RPMI7951 (cell line): Measurements from ENCODE around the gene LARGE1. TPM values are rescaled to one million over a fixed set of nuclear protein-coding genes. Genes with fewer than 3 reads are reported as not detected.

Source experiments
- DNase-seq: peaks from one replicate; pipeline ENCODE4 v3.0.0-alpha.2; 2012; ENCODE audit warnings: low read depth
- total RNA-seq: library from RNA; depleted of rRNA; stranded (reverse); fragments of >200 nt; shearing (Covaris generic); gene quantifications from 2 replicates; pipeline ENCODE4 v1.2.3, GENCODE V29; 2014

LARGE1 gene
- total RNA-seq, 1 experiment from 2014 or later: 3.0 TPM

GRCh38 chr22:33426451-33426850 lies 493.8 kb downstream of the LARGE1 start:
- DNase-seq: no peak

DNA sequence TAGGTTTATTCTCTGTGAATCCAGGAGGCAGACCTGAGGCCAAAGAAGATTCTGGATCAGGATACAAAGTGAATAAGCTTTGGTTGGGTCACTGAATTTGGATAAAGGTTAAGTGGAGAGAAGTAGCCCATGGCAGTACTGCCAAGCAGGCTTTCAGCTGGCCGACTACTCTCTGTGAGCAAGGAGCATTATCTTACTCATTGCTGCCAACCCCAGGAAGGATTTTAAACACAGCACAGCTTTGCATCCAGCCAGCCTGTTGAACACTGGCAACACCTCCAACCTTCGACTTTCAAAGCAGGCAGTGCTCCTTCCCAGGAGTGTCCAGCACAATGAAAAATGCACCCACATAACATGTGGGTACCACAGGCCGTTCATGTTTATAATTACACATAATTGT lies 498.4 kb downstream of the LARGE1 start:
- DNase-seq: no peak

- DNase-seq: no peak
Measured at GRCh38 chr22:33418484-33418883, 501.8 kb downstream of the LARGE1 start.

DNA sequence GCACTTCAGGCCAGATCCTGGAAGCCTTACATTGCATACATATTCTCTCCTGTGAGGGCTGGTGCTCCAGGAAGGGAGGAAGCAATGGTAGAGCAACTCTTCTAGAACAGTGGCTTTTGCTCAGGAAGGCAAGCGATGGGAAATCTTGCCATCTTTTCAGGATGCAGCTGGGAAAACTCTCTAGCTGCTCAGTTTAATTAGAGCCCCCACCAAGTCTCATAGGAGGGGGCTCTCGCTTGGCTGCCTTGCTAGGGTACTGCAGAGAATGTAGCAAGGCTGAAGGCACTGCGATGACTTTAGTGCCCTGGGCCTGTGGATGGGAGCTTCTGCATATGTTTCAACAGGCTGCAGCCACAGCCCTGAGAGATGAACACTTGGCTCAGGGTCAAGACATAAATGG lies 504.9 kb downstream of the LARGE1 start:
- DNase-seq: no peak

- no peak for DNase-seq
Measured at GRCh38 chr22:33409079-33409478, 511.2 kb downstream of the LARGE1 start.

GRCh38 chr22:33405194-33405593 lies 515.1 kb downstream of the LARGE1 start:
- no peak for DNase-seq

GRCh38 chr22:33404723-33405122 lies 515.6 kb downstream of the LARGE1 start:
- no peak for DNase-seq

DNA sequence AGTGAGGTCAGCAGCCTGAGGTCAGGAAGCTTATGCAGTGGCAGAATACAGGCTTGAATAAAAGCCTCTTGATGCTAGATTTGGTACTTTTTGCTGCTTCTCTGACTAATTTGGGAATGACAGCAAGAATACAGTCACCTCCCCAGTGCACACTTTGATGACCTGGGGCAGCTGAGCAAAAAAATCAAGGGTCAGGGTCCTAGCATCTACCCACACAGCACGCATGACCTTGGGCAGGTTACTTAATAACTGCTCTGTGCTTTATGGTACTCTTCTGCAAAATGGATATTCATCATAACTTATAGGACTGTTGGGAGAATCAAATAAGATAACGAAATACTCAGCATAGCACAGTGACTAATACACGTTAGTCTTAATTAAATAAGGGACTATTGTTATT lies 518.0 kb downstream of the LARGE1 start:
- DNase-seq: no peak

- no peak for DNase-seq
Measured at GRCh38 chr22:33401291-33401690, 519.0 kb downstream of the LARGE1 start.

DNA sequence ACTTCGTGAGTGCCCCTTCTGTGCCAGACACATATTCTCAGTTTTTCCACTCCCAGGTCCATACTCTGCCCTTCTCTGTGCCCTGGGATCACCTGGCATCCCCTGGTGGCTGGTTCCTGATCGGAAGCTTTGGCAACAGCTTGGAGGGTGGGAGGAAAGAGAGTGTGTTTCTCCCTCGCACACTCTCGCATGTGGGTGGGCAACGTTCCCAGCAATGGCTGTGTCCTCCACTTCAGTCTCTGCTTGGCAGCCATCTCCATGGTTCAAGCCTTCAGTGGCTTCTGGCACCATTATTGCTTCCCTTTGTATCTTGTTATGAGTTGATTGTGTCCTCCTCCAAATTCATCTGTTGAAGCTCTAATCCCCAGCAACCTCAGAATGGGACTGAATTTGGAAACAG lies 519.4 kb downstream of the LARGE1 start:
- no peak for DNase-seq

- DNase-seq: no peak
Measured at GRCh38 chr22:33400061-33400840, 520.0 kb downstream of the LARGE1 start.

DNA sequence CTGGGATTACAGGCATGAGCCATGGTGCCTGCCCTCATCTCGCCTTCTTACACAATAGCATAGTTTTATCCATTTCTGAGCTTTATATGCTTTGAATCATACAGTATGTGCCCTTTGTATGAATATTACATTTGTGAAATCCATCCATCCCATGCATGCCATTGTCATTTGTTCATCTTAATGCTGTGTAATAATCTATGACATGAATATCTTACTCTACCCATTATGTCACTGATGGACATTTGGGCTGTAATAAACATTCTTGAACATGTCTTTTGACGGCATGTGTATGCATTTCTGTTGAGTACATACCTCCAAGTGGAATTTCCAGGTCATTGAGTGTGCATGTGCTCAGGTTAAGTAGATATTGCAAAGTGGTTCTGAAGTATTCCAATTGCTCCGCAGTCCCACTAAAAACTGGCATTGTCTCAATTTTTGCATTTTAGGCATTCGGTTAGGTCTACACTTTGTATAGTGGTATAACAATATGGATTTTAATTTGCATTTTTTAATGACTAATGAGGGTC lies 522.8 kb downstream of the LARGE1 start:
- DNase-seq: no peak

DNA sequence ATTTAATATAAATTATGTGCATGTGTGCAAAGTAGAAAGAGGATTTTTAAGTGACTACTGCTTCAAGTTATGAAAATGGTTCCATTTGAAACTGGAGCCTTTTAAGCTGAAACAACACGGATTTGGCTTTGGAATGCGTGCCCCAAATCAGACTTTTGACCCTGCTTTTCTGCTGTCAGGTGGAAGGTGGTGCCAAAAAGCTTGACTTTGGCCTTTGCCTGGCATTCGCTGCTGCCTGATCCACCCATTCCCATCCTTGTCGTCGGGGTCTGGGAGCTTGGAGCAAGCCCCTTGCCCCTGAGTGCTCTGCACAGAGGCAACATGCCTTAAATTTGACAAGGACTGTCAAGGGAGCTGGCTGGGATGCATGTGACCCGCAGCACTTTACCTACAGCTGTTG lies 526.8 kb downstream of the LARGE1 start:
- no peak for DNase-seq

DNA sequence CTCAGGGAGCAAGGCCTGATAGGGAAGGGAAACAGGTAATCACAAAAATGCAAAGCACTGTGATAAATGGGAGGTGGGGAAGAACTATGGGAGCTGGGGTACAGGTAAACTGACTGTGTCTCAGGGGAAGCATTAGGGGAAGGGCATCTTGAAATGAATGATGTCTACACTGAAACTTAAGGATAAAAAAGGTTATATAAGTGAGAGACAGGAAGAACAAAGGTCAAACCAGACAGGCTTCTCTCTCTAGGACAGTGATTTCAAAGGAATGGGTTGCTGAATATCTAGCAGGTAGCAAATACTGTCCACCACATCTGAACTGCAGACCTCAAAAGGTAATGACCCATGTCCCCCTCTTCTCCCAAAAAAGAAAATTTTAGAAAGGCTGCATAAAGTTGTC lies 529.0 kb downstream of the LARGE1 start:
- DNase-seq: no peak

DNA sequence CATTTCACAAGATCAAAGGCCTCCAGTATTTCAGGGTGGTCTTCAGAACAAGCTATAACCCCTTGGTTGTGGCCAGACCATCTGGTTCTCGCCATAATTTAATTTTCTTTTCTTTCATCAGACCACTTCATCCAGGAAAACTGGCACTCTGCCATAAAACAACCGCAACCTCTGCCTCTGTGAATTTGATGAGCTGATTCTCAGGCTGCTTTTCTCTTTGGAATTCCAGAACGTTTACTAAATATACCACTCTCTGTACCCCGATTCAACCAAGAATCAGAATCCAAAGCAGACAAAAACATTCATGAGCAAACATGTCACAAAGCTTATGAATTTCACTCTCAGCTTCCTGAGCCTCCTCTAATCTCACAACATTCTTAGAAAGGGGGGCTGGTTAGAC lies 530.3 kb downstream of the LARGE1 start:
- DNase-seq: no peak

DNA sequence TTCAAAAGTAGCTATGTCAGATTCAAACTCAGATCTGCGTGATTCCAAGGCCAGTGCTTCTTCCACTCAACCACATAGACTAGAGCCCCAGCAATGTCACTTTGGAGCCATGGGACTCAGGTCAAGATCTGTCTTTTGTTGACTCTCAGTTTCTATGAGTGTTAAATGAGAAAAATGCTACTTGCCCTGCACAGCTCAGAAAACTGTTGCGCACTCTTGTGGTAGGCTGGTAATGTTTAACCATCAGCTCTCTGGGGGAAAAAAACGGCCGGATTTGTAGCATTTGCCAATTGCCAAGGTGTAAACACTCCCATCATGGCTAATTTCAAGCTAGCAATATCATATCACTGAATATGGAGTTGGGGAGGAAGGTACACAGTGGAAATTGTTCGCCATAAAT lies 534.0 kb downstream of the LARGE1 start:
- no peak for DNase-seq

DNA sequence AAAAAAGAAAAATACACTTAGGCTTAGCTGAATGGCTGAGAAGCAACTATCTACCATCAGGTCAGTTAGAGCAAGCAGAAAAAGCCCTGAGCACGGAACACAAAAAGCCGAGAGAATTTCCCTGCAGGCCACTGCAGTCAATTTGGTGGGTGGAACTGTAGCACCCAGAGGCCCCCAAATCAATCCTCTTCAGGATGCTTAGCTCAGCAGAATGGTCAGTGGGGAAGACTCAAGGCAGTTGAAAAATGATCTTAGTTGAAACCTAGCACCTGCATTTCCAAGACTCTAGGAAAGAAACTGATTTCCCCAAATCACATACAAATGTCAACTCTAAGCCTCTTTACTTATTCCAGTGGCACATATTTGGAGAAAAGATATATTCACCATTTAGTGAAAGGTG lies 534.7 kb downstream of the LARGE1 start:
- no peak for DNase-seq

DNA sequence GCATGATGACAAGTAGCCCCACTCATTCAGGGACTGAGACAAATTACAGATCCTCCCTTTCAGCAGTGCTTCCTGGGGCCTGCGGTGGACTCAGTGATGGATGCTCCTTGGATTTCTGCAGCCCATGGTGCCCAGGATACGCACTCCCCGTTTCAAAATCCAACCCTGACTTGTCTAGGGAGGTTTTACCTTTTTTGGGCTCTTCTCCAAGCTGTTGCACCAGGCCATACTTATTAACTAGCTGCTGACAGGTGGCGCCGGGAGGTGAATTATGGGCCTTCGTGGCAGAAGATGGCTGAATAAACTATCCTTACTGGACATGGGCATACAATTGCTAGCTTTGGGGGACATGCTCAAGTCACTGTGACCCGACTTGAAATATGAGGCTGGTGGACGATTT lies 537.8 kb downstream of the LARGE1 start:
- DNase-seq: no peak

DNA sequence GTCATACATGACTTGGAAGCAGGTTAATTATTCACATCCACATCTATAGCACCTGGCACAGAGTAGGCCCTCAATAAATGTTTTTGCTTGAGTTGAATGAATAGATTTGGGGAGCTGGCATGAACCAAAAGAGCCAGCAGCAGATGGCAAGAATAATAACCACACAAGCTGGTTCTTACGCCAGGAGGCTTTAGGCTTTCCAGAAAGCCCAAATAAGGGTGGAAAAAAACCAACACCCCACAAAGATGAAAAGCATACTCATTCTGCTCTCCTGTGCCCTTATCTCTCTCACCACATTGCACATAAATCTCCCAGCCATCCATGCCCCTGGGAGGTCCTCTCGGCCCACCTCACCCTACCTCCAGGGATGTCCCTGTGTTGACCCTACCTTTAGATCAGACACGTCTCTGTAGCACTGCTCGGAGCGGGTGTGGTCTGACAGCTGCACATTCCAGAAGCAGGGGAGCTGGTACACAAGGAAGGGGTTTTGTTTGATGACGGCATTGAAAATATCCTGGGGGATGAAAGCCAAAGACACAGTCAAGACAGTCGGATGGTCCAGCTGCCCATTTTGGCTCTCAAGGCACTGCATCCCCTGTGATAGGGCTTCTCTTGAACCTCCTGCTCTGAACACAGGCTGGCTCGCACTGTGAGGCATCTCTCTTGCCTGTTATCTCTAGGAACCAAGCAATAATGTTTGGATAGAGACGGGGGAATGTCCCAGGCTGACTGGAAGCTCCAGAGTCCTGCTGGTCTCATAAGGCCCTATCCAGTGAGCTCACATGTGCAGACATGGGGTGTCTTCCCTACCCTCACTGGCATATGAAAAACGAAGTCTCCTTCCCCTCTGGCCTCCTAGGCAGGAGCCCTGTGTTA lies 538.5 kb downstream of the LARGE1 start:
- DNase-seq: no peak

DNA sequence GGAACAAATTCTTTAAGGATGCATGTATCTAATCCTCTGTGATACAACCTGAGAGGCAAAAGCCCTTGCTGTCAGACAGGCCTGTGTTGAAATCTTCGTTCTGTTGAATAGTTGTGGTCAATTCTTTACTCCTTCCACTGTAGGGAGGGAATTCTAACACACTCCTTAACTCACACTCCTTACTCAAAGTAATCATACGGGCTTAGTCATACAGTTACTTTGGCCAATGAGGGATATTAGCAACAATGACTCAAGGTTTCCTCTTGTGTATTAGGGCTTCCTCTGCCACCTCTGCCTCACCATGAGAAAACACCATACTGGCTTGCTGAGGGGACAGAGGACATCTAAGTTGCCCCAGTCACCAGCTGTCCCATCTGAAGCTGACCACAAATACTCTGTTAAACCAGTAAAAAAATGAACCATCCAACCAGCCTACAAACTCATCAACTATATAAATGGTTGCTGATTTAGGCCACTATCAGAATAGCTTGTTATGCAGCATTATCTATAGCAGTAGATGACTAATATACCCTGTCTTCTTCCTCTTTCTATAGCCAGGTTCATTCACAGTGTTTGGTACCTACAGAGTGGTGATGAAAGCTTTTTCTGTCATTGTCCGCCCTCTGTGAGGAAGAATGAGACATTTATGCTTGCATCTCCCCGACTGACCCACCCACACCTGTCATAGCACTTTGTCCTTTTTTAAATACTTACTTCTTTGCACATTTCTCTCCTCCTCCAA lies 539.3 kb downstream of the LARGE1 start:
- peak; percentile 7 for DNase-seq

DNA sequence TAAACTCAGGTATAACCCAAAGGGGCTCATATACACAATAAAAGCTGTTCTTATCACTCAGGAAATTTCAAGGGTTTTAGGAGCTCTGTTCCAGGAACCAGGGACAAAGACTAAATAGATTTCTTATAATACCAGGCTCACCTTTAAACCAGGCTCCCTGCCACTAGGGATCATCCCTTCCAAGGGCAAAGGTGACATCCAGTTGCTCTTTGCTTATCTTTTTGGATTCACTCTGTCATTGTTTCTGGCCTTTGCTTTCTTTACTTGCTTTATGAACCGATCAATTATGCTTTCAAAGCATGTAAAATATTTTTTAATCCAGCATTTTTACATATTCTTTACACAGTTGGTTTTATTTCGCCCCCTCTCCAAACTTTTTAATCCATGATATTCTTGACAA lies 540.4 kb downstream of the LARGE1 start:
- DNase-seq: no peak

GRCh38 chr22:33372875-33373274 lies 547.4 kb downstream of the LARGE1 start:
- DNase-seq: no peak
